GM04503 (cell line): Measurements from ENCODE around the gene KRCC1.
"Not testable (repeated sequence)": the region's sequence is repeated elsewhere in the genome, so short reads cannot be mapped to it uniquely, and the experiment has no call there.

Experiments
- DNase-seq: peaks from one replicate; pipeline ENCODE4 v3.0.0-alpha.2; 2012; ENCODE audit warnings: low read depth

Gene KRCC1

GRCh38 chr2:88000474-88000873 is 55.1 kb downstream of the KRCC1 start:
- DNase-seq: not testable (repeated sequence)

GRCh38 chr2:87996570-87996969 is 59.0 kb downstream of the KRCC1 start:
- no peak for DNase-seq

GRCh38 chr2:87995756-87996155 is 59.8 kb downstream of the KRCC1 start:
- no peak for DNase-seq

GRCh38 chr2:87994304-87994850 is 61.2 kb downstream of the KRCC1 start:
- DNase-seq: not testable (repeated sequence)

- not testable (repeated sequence) for DNase-seq
Observed at GRCh38 chr2:87992569-87992968, 63.0 kb downstream of the KRCC1 start.

- DNase-seq: not testable (repeated sequence)
Observed at GRCh38 chr2:87987473-87987872, 68.1 kb downstream of the KRCC1 start.

- DNase-seq: not testable (repeated sequence)
Observed at GRCh38 chr2:87985902-87986301, 69.7 kb downstream of the KRCC1 start.

GRCh38 chr2:87981182-87981581 is 74.4 kb downstream of the KRCC1 start:
- DNase-seq: not testable (repeated sequence)
